Fibroblast of skin of left biceps (primary cell): ENCODE data around the gene FZD4.
A peak's percentile ranks its signal among the peaks of the same experiment; 100 is the strongest.
"Not testable (repeated sequence)": the region's sequence is repeated elsewhere in the genome, so short reads cannot be mapped to it uniquely, and the experiment has no call there.

Experiments used
- DNase-seq, 2 experiments: peaks; one replicate each; pipeline ENCODE4 v3.0.0-alpha.2; 2013; ENCODE audit warnings: low read depth in 2 of 2

Gene FZD4

DNA sequence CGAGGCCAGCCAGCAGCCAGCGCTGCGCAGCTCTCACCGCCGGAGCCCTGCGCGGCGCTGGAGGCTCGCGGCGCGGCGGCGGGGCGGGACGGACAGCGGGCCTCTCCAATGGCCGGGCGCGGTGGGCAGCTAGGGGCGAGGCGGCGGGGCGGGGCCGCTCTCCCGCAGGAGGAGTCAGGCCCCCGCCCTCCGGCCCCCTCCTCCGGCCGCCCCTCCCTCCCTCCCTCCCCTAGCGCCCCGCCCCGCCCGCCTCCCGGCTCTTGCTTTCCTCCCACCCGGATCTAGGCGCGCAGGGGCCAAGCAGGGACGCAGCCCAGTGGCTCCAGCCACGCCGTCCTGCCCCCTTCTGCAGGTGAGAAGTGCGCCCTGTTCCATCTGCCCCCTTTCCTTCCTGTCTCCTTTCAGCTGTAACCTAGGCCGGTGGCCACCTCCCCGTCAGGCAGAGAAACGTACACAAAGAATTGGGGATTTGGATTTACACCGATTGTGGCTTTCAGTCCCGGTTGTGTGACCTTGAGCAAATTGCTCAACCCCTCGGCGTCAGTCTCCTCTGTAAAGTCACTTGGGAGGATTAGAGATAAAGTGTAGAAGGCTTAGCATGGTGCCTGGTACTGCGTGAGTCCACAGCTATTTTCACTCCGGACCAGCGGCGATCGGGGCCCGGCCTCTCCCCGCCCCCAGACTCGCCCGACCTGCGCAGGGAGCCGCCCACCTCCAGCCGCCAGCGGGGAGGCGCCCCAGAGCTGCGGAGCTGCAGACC is at the start of gene FZD4:
TSS of gene FZD4 (minus strand) at position 35 of the 760 bp plus-strand sequence. CDS start 310 bp downstream, outside the sequence.
- peak; percentile 66 to 68 for DNase-seq

DNA sequence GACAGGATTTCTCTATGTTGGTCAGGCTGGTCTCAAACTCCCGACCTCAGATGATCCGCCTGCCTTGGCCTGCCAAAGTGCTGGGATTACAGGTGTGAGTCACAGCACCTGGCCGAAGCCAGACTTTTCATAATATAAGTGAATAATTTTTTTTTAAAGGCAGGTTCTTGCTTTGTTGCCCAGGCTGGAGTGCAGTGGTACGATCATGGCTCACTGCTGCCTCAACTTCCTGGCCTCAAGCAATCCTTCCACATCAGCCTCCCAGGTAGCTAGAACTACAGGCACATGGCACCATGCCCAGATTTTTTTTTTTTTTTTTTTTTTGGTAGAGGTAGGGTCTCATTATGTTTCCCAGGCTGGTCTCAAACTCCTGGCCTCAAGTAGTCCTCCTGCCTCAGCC is 49.1 kb upstream of the FZD4 start:
- DNase-seq: not testable (repeated sequence)

DNA sequence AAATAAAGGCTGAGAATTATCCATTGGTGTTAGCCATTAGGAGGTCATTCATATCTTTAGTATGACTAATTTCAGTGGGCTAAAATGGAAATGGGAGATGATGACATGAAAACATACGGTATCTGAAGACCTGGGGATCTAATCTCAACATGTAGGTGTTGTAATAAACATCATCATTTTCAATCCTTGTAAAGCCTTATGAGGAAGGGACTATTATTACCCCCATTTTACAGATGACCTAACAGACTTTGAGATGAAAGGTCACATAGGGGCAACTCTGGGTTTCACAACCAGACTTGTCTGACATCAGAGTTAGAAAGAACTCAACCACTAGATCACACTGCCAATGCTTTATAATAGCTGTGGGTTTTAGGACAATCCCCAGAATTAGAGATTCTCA is 47.7 kb upstream of the FZD4 start:
- DNase-seq: no peak

DNA sequence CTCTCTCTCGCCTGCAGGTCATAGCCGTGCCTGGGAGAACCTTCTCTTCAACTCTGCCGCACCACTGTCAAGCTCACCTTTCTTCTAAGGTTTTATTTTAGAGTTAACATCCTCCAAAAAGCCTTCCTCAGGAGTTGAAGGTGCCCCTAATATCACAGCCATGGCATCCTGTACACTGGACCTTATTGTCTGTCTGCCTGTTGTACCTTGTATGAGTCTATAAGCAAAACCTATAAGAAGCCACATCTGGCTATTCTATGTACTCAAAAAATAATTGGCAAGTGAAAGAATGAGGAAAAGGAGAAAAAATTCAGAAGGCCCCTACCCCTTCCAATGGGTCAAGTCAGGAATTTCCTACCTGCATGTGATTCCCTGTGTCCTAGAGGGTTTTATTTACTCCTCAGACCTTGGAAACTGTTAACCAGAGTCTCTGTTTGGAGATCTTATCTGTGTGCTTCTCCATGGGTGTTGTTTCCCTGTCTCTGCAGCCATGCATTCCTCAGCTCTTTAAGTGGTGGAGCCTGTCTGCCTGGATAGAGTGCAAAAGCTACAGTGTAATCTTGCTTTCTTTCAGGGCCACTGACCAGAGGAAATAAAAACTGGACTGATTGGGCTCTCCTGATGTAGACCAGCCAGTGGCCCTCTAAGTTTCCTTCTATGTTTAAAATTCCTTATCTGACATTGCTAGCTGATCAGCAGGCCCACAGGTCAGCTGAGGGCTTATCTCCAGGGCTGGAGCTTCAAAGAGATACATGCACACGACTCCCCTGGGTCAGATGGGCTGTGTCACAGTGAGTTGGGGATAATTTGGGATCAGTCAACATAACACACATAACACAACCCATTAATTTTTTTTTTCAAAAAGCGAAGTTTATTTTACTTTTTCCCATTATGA is 44.9 kb upstream of the FZD4 start:
- no peak for DNase-seq

DNA sequence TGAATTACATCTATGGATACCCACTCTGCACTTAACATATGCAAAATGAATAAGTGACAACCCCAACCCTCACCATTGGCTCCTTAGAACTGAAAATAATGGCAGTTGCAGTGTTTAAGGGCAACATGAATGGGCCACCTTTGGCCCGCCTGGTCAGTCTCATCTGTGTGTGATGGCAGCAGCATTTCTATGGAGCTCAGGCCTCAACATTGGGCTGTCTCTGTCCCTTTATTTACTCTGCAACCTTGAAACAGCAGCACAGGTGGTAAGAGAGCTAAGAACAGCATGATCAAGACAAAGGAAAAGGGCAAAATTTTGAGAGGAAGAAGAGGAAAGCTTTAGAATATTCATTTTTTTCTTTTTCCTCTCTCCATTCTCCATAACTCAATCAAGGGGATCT is 44.2 kb upstream of the FZD4 start:
- DNase-seq: no peak

DNA sequence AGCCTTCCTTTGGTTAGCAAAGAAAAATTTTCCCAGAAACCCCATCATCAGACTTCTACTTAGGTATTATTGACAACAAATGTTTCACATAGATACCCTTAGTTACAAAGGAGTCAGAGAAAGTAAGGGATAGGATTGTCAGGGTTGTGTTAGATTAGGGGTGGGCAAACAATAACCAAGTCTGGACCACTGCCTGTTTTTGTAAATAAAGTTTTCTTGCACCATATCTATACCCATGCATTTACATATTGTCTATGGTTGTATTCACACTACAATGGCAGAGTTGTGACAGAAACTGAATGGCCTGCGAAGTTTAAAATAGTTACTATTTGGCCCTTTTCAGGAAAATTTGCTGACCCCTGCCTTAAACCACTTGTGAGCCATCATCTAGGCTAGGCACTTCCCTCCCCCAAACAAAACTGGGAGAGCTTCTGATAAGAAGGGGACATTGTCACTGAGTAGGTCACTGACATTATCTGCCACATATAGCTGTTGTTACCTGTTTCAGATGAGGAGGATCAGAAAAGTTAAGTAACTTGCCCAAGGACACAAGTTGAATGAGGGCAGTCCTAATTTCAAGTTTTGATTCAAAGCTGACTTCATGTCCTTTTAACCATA is 41.9 kb upstream of the FZD4 start:
- no peak for DNase-seq

DNA sequence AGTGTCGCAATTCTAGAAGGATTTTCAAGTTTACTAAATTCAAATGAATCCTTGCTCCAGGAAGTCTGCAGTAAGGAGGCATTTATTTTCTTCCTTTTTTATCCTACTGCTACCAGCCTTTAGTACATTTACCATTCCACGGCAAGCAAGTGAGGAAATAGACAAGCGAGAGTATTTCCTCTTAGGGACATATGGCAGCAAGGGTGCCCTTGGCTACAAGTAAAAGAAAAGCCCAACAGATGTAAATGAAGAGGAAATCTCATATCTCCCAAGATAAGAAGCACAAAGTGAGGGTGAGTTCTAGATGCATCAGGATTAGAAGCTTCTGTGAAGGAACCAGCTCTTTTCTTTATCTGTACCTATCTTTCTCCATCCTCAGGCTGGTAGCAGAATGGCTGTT is 37.8 kb upstream of the FZD4 start:
- no peak for DNase-seq

DNA sequence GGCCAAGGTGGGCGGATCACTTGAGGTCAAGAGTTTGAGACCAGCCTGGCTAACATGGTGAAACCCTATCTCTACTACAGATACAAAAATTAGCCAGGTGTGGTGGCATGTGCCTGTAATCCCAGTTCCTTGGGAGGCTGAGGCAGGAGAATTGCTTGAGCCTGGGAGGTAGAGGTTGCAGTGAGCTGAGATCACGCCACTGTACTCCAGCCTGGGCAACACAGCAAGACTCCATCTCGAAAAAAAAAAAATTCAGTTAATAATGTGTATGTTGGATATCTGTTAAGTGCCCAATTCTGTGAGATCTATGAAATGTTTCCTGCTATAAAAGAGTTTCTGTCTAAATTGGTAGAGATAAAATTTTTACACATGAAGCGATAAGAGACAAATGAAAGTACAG is 37.1 kb upstream of the FZD4 start:
- not testable (repeated sequence) for DNase-seq

DNA sequence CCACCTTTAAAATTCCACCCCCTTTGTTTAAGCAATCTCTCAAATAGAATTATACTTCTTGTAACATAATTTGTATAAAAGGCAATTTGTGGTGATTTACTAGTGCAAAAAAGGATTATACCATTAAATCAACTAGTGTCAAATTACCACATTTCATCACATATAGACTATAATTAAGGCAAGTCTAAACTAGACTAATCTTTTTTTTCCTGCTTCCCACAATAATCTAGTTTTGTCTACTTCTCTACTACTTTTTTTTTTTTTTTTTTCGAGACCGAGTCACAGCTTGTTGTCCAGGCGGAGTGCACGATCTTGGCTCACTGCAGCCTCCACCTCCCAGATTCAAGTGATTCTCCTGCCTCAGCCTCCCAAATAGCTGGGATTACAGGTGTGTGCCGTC is 36.1 kb upstream of the FZD4 start:
- DNase-seq: no peak

DNA sequence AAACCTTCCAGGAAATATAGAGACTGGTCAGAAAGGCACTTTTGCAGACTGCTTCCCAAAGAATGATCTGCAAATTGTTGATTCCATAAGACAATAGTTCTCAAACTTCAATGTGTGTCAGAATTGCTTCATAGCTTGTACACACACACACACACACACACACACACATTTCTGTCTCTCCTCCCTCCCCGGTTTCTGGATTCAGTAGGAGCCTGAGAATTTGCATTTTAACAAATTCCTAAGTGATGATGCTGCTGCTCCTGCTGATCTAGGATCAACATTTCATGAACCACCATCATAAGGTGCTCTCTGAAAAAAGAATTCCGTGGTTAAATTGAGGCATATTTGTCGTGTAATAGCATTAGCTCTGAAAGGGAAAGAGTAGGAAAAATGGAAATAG is 35.3 kb upstream of the FZD4 start:
- DNase-seq: peak; percentile 42 to 50

DNA sequence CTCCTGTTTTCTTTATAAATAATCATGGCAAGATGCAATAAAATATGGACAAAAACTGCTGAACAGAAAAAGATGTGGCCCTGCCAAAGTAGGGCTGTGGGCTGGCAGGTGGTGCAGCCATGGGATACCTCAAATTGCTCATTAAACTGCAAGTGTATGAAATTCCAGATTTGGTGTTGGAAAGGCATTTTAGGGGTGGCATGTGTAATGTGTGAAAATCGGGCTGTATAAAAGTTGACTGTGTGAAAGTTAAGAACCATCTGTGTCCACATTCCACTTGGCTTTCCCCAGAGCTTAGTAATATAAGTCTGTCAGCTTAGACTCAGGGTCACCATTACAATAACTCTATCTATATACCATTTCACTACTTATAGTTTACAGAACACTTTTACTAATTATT is 34.8 kb upstream of the FZD4 start:
- no peak for DNase-seq

DNA sequence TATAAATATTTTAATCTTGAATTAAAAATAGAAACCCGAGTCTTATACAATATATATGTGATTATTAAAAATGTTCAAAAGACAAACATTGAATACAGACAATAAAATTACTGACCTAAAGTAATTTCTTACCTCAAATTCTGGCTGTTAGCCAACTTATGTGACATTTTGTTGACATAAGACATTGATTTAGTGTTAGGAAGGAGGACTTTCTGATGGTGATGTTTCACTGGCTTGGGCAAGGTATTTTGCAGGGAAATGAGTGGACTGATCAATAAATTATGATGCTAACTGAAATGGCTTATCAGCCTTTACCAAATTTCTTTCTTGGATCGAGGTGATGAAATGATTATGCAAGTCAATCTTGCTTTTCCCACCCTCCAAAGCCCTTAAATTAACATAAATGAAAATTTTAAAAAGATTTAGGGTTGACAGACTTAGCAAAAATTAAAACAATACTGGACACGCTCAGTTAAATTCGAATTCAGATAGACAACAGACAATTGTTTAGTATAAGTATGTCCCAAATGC is 33.2 kb upstream of the FZD4 start:
- no peak for DNase-seq

DNA sequence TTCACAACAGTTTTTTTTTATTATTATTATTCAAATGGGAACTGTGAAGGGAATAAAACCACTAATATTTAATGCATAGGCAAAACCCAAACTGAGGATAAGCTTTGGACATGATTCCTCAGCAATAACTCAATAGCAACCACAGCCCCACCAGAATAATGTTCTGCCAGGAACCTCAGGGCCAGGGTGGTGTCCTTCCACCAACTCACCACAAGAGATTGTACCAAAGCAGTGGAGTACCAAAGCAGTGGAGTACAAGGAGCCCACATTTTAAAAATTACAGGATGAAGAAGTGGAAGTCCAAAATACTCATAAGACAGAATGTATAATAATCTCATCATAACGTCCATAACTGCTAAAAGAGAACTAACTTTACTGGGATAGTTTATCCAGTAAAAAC is 32.5 kb upstream of the FZD4 start:
- no peak for DNase-seq

DNA sequence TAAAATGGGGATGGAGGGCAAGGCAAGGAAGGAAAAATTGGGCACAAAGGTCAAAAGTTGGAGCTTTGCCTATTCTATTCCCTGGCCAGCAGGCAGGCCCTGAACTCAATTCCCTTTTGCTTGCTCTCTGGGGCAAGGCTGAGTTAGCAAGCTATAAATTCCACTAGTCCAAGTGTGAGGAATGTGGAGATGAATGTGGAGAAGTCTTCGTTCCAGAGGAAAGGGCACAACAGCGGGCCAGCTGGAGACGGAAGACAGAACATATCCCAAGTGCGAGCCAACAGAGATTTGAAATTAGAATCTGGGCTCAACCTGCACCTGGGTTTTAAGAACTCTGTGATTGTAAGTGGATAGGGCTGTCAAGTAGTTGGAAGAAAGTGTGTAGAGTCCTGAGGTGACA is 29.5 kb upstream of the FZD4 start:
- no peak for DNase-seq

DNA sequence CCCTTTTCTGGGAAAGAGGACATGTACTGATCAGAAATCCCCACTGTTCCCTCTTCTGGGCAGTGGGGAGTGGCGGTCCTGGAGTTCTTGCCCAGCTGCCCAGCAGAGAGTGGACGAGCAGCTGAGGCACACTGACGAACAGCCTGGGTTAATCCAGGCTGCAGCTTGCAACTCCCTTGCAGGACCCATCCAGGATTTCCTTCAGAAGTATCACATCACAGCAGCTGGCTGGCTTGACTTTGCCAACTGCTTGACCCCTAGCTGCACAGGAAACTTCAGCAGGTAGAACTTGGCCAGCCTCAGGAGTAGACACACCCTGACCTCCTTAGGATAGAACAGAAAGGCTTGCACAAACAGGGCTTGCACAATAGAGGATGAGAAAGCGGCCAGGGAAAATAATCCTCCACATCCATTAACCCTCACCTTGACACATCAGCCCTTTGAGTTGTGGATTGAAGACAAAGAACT is 27.9 kb upstream of the FZD4 start:
- no peak for DNase-seq

DNA sequence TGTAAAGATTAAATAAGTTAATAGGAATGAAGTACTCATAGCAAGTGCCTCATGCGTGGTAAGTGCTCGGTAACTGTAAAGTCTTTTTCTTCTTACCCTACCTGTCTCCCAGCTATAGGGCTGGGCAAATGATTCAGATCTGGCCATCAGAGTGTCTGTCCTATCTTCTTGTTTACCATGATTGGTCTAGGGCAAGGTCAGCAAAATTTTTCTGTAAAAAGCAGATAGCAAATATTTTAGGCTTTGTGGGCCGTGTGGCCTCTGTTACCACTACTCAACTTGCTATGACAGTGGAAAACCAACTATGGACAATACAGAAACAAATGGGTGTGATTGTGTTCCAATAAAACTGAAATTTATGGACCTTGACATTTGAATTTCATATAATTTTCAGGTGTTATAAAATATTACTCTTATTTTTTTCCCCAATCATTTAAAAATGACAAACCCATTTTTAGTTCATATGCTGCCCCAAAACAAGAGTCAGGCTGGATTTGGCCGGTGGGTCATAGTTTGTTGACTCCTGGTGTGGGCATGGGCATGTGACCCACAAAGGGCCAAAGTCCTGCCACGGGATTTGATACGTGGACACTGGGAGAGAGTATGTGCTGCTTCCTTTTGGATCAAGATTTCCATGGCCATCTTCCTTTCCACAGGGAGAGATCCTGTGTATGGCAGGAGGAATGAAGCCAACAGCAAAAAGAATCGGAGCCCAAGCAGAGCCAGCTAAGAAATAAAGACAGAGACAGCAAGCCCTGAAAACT is 26.8 kb upstream of the FZD4 start:
- no peak for DNase-seq

DNA sequence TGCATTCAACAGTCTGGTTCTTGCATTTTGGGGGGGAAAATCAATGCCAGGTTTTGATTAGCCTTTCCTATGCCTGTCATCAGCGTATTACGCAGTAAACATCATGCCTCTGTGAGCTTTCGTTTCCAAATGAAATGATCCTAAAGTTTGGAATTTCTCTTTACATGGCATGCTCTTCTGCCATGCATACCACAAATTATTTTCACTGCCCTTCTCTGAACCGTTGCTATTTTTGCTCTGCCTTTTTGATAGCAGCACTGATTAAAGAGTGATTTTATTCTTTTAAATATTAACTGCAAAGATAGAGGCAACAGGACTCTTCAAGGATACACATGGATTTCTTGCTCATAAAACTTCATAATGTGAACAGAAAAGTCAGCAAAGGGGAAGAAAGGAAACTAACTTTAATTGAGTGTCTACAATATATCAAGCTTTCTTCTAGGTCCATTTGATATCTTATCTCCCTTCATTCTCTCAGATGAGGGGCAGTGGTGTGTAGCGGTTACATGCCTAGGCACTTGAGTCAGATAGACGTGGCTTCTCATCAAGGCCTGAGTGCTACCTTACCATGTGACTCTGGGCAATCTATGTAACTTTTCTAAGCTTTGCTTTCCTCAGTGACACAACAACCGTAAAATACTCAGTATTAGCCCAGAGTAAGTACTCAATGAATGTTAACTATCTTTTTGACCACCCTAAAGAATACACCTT is 25.0 kb upstream of the FZD4 start:
- DNase-seq: no peak

DNA sequence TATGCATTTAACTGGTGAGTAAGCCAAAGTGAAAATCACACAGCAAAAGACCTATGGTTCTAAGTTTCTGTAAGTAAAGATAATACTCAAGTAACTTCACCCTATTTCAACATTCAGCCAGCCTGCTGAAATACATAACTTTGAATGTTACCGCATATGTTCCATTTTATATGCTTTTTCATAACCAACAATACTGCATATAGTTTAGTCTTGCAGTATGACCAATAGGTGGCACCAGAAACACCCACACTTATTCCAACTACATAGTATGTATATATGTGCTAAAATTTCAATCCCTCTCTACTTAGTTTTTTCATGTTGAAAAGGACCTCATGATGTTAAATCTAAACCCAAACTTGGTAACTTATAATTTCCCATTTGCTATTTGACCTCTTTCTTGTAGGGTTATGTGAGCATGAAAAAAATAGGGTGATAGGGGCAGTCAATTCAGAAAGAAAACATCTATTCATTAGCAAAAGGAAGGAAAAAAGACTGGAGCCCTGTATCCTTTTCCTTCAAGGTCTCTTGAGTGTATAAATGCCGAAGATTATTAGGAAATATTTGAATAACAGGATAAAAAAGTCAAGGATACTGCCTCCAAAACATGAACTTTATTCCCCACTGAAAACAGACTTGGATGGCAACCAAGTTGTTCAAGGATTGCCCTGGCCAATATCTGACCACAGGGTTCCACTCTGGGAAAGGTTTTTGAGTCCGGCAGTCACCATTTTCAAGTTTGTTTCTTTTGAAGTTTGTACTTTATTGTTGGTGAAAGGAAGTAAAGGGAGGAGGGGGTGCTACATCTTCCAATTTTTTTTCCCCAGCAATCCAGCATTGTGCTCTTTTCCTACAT is 23.8 kb upstream of the FZD4 start:
- no peak for DNase-seq

DNA sequence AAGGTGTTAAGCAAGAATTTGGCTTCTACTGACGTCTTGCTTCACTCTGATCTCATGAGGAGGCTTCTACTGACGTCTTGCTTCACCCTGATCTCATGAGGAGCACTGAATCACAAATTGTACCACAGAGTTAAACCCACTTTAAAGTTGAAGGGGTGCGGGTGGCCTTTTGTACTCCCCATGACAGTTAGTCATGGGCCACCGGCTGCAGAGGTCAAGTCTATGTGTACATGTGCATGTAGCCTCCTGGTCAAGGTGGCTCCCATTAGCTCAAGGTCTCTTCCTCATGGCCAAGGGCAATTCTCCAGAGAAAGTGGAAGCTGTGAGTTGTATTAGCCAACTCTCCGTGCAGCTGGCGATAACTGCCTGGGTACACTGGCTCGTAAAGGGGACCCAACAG is 23.1 kb upstream of the FZD4 start:
- no peak for DNase-seq
